ENCODE measurements around the gene ZNF705A.
"Not testable (repeated sequence)": the region's sequence is repeated elsewhere in the genome, so short reads cannot be mapped to it uniquely, and the experiment has no call there.

Gene ZNF705A

DNA sequence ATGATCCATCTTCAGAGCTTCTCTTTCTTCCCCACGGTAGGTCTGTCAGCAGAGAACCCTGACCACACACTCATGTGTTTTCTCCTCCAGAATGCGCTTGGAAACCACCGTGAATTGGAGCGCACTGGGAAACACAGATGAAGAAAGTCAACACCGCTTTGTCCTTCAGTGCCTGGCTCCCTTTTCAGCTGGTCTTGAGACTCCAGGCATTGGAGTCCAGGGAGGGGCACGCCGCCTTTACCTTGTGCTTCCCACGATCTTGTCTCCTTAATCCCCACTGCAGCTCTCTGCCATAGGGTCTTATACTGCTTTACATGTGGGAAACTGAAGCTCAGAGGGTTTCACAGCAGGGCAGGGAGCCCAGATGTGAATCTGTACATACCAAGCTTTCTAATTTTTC lies 69.5 kb downstream of the ZNF705A start:
- TF ChIP-seq, protein P1, sequence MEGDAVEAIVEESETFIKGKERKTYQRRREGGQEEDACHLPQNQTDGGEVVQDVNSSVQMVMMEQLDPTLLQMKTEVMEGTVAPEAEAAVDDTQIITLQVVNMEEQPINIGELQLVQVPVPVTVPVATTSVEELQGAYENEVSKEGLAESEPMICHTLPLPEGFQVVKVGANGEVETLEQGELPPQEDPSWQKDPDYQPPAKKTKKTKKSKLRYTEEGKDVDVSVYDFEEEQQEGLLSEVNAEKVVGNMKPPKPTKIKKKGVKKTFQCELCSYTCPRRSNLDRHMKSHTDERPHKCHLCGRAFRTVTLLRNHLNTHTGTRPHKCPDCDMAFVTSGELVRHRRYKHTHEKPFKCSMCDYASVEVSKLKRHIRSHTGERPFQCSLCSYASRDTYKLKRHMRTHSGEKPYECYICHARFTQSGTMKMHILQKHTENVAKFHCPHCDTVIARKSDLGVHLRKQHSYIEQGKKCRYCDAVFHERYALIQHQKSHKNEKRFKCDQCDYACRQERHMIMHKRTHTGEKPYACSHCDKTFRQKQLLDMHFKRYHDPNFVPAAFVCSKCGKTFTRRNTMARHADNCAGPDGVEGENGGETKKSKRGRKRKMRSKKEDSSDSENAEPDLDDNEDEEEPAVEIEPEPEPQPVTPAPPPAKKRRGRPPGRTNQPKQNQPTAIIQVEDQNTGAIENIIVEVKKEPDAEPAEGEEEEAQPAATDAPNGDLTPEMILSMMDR (IDR thresholded peaks at IDR 0.05; ENCODE audit: control insufficient read depth, insufficient read depth, low read depth, low read length, missing control alignments), result no peak
- H3K4me3 ChIP-seq (ENCODE audit: control insufficient read depth, low read depth, low read length), result no peak overlapping the region
- no peak for DNase-seq (ENCODE audit: low read depth)

DNA sequence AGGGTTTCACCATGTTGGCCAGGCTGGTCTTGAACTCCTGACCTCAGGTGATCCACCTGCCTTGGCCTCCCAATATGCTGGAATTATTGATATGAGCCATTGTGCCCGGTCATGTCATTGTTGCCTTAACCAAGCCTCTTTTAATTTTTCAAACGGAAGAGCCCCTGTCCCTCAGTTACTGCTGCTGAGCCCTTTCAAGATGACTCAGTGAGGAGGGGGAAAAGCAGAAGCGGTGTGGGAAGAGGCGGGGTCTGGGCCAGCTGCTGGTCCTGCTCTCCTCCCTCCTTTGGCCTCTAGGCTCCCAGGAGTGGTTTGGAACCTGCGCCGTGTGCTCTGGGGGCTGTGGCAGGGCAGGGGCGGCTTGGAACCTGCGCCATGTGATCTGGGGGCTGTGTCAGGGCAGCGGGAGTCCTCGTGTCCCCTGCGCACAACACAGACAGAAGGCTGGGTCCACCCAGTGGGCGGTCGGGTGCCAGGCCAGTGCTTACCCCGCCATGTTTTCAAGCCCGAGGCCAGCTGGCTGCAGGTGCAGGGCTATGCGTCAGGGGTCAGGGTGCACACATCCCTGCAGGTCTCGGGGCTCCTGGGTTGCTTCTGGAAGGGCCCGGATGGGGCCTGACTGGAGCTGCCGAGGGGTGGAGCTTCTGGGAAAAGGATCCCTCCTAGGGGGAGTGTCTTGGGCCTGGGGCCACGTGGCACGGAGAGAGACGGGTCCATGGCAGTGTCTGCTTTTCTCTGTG lies 70.3 kb downstream of the ZNF705A start, which contains the start of gene FAM90A1:
Gene FAM90A1 (minus strand): TSS at position 627 of the 740 bp plus-strand sequence. CDS start 2,786 bp downstream, outside the sequence.
- H3K4me3 ChIP-seq (ENCODE audit: control insufficient read depth, low read depth, low read length); DNase-seq (ENCODE audit: low read depth): not testable (repeated sequence)

DNA sequence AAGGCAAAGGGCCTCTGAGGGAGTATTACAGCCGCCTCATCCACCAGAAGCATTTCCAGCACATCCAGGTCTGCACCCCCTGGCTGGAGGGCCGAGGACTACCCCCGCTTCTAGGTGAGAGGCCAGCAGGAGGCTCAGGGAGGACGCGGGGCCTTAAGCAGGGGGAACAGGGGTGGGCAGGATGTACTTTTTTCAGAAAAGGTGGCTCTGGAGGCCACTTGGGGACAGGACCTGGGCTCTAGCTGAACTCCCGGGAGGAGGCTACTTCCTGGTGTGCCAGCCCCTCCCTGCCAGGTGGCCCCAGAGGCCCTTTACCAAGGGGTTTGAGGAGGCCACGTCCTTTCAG lies 70.9 kb downstream of the ZNF705A start:
- DNase-seq (ENCODE audit: low read depth); H3K4me3 ChIP-seq (ENCODE audit: control insufficient read depth, low read depth, low read length): not testable (repeated sequence)

DNA sequence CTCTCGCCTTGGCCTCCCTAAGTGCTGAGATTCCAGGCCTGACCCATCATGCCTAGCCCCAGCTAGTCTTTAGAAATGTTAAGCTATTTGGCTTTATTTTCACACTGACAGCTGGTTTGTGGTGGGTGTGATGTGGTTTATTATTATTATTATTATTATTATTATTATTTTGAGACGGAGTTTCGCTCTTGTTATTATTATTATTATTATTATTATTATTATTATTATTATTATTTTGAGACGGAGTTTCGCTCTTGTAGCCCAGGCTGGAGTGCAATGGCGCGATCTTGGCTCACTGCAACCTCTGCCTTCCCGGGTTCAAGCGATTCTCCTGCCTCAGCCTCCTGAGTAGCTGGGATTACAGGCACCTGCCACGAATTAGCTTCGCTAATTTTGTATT lies 71.8 kb downstream of the ZNF705A start:
- DNase-seq (ENCODE audit: low read depth); H3K4me3 ChIP-seq (ENCODE audit: control insufficient read depth, low read depth, low read length): not testable (repeated sequence)

DNA sequence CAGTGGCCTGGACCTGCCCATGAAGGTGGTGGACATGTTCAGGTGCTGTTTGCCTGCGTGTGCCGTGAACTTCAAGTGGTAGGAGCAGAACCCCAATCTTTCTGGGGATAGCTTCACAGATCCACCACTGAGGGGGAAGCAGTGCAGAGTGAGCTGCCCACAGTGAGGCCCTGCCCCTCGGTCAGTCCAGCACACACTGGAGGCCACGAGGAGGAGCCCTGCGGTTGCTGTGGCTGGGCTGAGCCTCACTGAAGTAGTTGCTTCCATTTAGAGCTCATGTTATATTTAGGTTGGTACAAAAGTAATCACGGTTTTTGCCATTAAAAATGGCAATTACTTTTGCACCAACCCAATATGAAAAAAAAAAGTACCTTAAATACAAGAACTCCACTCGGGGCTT lies 72.7 kb downstream of the ZNF705A start:
- not testable (repeated sequence) for DNase-seq (ENCODE audit: low read depth); H3K4me3 ChIP-seq (ENCODE audit: control insufficient read depth, low read depth, low read length)
